PFSK-1 (cell line): ENCODE data around the gene CRAT.

ENCODE experiments used
- FOXP2 ChIP-seq: optimal IDR thresholded peaks from 2 replicates; pipeline ENCODE3; 2011; ENCODE audit warnings: borderline replicate concordance, control low read depth, inconsistent platforms; ENCODE audit not compliant: insufficient read depth; ENCODE audit errors: extremely low read length, extremely low read depth
- POLR2AphosphoS5 ChIP-seq: IDR thresholded peaks from 2 replicates; pipeline ENCODE4 v1.6.1; 2012; ENCODE audit warnings: low read depth, mild to moderate bottlenecking, control low read depth, low read length, moderate library complexity
- SIN3A ChIP-seq: IDR thresholded peaks from 2 replicates; pipeline ENCODE4 v1.6.1; 2012; ENCODE audit warnings: mild to moderate bottlenecking, low read length, moderate library complexity, borderline replicate concordance; ENCODE audit not compliant: insufficient read depth

GRCh38 chr9:129156163-129156562 lies 45.6 kb upstream of the CRAT start:
- TF ChIP-seq SIN3A (no peak), POLR2AphosphoS5 (no peak), FOXP2 (no peak)
